GM12873 (cell line): ENCODE results near the gene STK33.

Experiments used
- CTCF ChIP-seq: IDR thresholded peaks from 2 replicates; pipeline ENCODE4 v1.5.1; 2012; ENCODE audit warnings: low read depth, mild to moderate bottlenecking, moderate library complexity, low read length, control low read depth; ENCODE audit not compliant: insufficient read depth; ENCODE audit errors: missing control alignments

The STK33 gene

GRCh38 chr11:8613036-8613435 is 19.0 kb upstream of the STK33 start:
- TF ChIP-seq CTCF: no peak

DNA sequence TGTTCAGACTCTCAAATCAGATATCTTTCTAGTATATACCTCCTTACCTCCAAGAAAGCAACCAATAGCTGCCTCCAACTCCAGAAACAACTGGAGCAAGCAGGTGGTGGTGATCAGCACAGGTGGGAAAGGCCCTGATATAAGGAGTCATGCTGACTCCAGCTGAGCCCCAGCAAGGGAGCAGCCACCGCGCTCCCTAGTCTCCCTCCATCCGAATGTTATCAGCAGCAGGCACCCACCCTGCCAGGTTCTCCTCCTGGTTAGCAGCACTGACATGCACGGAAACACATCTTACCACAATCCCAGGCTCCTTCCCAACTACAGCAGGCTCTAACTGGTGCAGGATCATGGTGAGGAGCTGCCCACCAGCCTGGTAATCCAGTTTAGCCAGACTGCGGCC is 18.5 kb upstream of the STK33 start:
- TF ChIP-seq CTCF: no peak

DNA sequence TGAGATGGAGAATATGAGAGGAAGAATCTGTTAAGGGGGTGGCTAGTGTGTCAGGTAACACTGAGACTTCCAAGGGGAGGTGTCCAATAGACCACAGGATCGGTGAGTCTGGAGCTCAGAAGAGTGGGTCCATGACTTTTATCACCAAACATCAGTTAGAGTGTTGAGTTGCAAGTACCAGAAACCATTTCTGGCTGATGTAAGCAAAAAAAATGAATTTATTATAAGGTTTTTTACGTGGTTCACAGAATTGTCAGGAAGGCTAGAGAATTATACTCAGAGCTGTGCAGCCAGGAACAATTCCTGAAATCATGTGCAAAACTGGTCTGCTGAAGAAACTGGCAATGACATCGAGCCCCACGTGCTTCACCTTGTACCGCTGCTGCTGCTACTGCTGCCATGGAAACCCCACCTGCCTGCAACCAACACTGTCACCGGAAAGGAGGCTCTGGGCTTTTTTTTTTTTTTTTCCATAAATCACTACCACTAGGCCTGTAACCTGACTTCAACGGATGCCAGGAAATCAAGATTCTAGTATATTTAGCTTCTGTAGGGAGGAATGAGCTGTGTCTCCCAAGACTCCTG is 16.6 kb upstream of the STK33 start:
- TF ChIP-seq CTCF: no peak

- no peak for TF ChIP-seq CTCF
Observed at GRCh38 chr11:8608652-8609051, 14.6 kb upstream of the STK33 start.

DNA sequence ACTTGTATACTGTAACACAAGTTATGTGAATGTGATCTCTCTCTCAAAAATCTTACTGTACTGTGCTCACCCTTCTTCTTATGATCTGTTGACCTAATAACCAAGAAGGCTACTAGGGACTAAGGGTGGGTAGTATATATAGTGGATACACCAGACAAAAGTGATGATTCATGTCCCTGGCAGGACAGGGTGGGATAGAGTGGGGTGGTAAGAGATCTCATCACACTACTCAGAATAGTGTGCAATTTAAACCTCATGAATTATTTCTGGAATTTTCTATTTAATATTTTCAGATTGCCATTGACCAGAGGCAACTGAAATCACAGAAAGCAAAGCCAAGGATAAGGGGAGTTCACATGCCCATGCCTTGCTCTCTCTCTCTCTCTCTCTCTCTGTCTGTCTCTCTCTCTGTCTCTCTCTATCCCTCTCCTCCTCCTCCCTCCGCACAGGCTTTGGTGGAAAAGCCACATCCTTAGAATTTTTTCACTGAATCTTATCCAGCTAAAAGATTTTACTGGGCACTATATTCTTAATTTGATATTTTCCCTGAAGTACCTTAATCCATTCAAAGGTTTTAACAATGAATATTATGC is 12.0 kb upstream of the STK33 start:
- no peak for TF ChIP-seq CTCF

DNA sequence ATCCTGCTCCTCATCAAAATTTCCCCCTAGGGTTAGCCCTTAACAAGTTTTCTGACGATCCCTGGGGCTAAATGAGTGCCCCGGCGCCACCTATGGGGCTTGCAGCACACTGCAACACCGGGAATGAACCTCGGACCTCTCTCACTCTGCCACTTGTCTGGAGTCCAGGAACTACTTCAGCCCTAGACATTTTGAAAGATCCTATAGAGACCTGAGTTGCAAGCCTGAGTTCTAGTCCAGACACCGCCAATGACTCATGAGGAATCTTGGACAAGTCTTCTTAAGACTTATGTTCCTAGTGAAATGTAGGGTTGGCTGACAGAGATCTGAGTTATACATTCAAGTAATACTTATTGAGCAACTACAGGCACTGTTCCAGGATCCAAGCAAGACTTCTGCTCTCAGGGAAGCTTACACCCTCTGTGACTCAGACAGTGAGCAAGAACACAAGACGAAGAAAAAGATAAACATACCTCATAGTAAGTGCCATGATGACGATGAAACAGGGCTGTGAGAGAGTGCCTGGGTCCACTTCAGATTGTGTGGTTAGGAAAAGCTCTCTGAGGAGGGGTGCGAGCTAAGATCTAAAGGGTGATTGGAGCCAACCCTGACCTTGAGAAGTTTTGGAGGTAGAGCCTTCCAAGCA is 10.2 kb upstream of the STK33 start:
- TF ChIP-seq CTCF: peak; percentile 91

DNA sequence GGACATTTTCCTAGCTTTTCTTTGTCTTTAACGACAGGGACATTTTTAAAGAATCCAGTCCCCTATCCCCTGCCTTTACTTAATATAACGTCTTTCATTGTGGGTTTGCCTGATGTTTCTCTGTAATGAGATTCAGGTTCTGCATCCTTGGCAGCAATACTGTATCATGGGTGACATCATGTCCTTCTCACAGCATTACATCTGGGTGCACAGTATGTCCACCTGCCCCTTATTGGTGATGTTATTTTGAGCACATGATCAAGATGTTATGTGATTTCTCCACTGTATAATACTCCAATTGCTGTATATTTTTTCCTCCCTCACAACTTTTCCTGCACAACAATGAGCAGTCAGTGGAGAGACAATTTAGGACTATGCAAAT is 9.7 kb upstream of the STK33 start:
- TF ChIP-seq CTCF: no peak
